Spleen (tissue), 7 donors: ENCODE results near the gene POU6F1.

Experiments
- POLR2A ChIP-seq, 3 donors: fragments of 450-650 bp; IDR thresholded peaks; one replicate each; pipeline ENCODE4 v1.5.1; 2017; ENCODE audit warnings: antibody characterized with exemption in 3 of 3, mild to moderate bottlenecking in 1 of 3
- POLR2AphosphoS5 ChIP-seq, 3 donors: sonication (generic); formaldehyde crosslinking; IDR thresholded peaks; one replicate each; pipeline ENCODE4 v1.5.1; 2017; ENCODE audit warnings: antibody characterized with exemption in 3 of 3
- TF ChIP-seq, protein P1 (sequence below), 11 experiments: fragments of 200-600 bp in 7 of 11; fragments of 450-650 bp in 4 of 11; sonication (generic) in 4 of 11; IDR thresholded peaks in 8 of 11; conservative IDR thresholded peaks in 3 of 11; 1 replicate in 7 of 11; 2 replicates in 4 of 11; pipeline versions ENCODE4 v1.4.0 to v1.8.0; 2016 to 2021; ENCODE audit warnings: antibody characterized with exemption in 11 of 11, inconsistent platforms in 4 of 11, mild to moderate bottlenecking in 1 of 11
- donor health status: DM: no; HTN: no; CAD: no; lungs with moderate emphysema.
- donor health status: DM: no; HTN: no; CAD: no.
- donor health status: DM: no; HTN: no; CAD: no.

DNA sequence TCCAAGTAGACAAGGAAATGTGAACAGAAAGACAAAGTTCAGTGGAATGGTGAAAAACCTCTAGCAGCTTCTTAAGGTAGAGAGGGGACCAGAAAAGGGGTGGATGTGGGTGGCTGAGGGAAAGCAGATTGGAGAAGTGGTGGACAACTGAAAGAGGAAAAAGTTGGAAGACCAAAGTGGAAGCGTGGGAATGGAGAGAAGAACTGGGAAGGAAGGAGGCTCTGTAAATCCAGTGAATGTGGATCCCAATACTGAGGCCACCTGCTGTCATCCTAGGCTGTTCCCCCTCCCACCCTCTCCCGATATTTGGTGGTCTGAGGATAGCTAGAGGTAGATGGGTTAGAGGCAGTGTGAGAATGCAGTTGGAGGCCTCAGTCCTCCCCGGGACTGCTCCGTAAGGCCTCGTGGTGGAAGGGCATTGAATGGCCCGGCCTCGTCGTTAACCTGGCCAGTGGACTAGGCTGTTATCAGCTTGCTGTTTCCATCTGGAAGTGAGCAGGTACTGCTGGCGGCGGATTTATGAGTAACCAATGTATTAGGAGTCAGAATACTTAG lies 822 bp upstream of the POU6F1 start:
- TF ChIP-seq POLR2A (IDR thresholded peaks at IDR 0.05) (no peak), POLR2AphosphoS5 (IDR thresholded peaks at IDR 0.05) (no peak)
- TF ChIP-seq, protein P1, sequence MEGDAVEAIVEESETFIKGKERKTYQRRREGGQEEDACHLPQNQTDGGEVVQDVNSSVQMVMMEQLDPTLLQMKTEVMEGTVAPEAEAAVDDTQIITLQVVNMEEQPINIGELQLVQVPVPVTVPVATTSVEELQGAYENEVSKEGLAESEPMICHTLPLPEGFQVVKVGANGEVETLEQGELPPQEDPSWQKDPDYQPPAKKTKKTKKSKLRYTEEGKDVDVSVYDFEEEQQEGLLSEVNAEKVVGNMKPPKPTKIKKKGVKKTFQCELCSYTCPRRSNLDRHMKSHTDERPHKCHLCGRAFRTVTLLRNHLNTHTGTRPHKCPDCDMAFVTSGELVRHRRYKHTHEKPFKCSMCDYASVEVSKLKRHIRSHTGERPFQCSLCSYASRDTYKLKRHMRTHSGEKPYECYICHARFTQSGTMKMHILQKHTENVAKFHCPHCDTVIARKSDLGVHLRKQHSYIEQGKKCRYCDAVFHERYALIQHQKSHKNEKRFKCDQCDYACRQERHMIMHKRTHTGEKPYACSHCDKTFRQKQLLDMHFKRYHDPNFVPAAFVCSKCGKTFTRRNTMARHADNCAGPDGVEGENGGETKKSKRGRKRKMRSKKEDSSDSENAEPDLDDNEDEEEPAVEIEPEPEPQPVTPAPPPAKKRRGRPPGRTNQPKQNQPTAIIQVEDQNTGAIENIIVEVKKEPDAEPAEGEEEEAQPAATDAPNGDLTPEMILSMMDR (IDR thresholded peaks at IDR 0.05 in 8 of 11, conservative IDR thresholded peaks at IDR 0.05 in 3 of 11): no peak
